HG03175 (cell line): ENCODE measurements around the gene ARHGAP32.

ENCODE experiments used
- ATAC-seq: cut with Tn5 transposase; IDR thresholded peaks from one replicate; pipeline ENCODE4 v1.9.1; 2021; ENCODE audit warnings: mild to moderate bottlenecking, moderate library complexity; ENCODE audit not compliant: unreplicated experiment

The ARHGAP32 gene

DNA sequence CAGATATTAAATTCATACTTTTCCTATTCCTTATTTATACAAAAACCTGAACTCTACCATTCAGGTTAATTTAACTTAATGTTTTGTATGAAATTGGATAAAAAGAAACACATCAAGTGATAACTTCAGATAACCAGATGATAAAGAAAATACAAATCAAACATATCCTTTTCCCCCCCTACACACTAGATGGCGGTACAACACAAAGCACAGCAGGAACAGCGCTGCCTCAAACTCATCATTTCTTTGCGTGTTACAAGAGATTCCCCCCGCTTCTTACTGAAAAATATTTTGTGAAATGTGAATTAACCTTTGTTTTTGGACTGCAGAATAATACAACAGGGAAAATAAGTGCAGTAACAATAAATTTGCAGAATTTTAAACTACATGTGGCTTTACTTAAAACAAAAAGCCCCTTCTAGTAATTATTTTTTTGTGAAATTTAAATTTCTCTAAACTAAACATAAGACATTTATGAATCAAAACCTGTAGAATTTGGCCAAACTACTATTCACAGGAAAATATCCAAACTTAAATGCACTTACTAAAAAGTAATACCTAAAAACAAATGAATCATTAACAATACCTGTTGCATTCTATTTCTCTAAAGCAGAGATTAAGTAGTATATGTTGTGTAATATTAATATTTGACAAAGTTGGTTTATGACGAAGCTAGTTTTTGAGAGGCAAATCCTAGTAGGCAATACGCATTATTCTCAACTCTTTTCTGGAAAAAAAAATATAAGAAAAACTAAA lies 74.4 kb downstream of the ARHGAP32 start:
- peak; percentile 82 for ATAC-seq

- ATAC-seq: no peak
These were observed 76.2 kb downstream of the ARHGAP32 start for GRCh38 chr11:129115652-129116586.

DNA sequence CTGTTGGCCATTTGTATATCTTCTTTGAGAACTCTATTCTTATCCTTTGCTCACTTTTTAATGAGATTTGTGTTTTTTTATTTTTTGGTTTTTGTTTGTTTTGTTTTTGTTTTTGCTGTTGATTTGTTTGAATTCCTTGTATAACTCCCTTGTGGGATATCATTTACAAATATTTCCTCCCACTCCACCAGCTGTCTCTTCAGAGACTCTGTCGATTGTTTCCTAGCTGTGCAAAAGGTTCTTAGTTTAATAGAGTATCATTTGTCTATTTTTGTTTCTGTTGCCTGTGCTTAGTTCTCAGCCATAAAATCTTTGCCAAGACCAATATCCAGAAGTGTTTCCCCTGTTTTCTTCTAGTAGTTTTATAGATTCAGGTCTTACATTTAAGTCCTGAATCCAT lies 82.4 kb downstream of the ARHGAP32 start:
- no peak for ATAC-seq

- ATAC-seq: no peak
These were observed 85.3 kb downstream of the ARHGAP32 start for GRCh38 chr11:129106788-129107187.

GRCh38 chr11:129102756-129103155 lies 89.4 kb downstream of the ARHGAP32 start:
- ATAC-seq: no peak

DNA sequence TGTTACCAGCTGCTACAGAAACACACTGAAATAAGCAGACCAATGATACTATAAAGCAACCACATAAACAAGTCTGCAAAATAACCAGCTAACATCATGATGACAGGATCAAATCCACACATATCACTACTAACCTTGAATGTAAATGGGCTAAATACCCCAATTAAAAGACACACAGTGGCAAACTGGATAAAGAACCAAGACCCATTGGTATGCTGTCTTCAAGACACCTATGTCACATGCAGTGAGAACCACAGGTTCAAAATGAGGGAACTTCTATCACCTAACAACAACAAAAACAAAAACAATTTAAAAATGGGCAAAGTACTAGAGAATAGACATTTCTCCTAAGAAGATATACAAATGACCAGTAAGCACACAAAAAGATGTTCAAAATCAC lies 89.9 kb downstream of the ARHGAP32 start:
- no peak for ATAC-seq

DNA sequence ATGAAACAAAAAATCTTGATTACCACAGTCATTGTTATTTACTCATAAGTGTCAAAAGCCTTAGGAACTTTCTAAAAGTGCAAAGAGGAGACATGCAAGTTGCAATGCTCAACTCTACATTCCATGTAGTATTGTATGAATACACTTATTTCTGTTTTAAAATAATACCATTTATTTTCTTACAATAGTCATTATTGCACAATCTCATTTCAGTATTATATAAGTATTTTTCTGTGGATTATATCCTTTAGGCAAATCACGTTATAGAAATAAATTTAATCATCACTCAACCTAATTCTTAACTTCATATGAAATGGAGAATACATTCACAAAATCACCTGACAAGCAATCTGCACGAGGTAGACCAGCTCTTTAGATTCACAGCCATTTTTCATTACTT lies 98.8 kb downstream of the ARHGAP32 start:
- no peak for ATAC-seq

DNA sequence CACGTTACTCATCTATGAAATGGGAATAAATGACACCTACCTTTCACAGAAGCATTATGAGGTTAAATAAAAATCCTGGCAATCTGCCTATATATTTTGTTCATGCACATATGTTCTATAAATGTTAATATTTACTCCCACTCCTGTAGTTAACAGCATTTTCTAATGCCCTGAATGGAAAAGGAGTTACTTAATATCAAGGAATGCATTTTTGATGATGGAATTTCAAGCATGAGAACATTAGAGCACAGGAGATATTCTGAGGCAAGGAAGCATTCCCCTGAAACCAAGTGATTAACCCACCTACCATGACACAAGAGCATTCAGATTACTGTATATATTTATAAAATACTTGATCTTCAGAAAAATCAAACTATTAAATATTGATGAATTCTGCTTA lies 102.1 kb downstream of the ARHGAP32 start:
- ATAC-seq: no peak

- no peak for ATAC-seq
These were observed 102.8 kb downstream of the ARHGAP32 start for GRCh38 chr11:129089279-129089678.

- no peak for ATAC-seq
These were observed 105.1 kb downstream of the ARHGAP32 start for GRCh38 chr11:129086976-129087375.

GRCh38 chr11:129077191-129077590 lies 114.9 kb downstream of the ARHGAP32 start:
- ATAC-seq: no peak

GRCh38 chr11:129075757-129076156 lies 116.4 kb downstream of the ARHGAP32 start:
- ATAC-seq: no peak

DNA sequence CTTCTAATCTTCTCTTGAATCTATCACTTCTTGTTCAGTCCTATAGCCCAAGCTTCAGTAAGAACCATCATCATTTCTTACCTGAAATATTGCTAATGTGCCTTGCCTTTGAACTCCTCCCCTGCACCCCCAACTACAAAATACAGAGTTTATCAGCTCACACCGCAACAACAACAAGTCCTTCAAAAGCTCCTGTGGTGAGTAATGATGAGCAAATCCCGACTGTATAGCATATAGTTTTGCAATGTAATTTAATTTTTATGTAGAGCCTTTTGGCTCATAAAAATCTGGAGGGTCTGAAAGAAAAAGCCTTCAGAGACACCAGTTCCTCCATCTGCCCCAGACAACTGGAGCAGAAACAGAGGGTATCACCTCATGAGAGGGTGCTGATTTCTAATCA lies 124.7 kb downstream of the ARHGAP32 start:
- no peak for ATAC-seq

DNA sequence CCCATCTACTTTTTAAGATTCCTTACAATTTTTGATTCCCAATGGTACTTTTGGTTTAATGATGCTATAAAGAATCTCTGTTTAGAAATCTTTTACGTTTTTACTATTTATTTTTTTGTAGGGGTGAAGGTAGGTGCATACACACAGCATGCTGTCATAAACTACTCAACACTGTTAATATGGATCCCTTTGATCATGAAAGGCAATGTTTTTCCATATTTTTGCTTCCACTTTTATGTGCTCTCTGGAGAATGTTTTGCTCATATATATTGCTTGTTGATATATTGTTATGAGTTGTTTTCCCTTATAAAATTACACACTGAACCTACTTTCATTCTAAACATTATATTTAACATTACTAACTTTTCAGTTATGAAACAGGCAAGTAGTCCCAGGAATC lies 125.9 kb downstream of the ARHGAP32 start:
- no peak for ATAC-seq

DNA sequence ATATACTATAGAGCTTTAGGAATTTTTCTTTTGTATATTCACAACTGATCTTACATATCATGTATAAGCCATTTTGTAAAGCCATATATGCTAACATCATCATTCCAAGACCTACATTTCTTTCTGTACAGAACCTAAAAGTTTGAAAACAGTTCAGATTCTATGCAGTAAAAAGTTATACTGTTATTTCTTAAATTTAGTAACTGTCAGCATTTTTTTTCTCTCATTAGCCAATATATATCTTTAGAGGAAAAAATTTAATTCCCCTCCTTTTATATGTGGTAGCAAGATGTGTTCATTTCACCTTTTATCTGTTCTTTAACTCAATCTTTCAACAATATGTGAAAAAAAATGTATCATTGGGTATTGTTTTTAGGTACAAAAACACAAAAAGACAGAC lies 129.0 kb downstream of the ARHGAP32 start:
- no peak for ATAC-seq

DNA sequence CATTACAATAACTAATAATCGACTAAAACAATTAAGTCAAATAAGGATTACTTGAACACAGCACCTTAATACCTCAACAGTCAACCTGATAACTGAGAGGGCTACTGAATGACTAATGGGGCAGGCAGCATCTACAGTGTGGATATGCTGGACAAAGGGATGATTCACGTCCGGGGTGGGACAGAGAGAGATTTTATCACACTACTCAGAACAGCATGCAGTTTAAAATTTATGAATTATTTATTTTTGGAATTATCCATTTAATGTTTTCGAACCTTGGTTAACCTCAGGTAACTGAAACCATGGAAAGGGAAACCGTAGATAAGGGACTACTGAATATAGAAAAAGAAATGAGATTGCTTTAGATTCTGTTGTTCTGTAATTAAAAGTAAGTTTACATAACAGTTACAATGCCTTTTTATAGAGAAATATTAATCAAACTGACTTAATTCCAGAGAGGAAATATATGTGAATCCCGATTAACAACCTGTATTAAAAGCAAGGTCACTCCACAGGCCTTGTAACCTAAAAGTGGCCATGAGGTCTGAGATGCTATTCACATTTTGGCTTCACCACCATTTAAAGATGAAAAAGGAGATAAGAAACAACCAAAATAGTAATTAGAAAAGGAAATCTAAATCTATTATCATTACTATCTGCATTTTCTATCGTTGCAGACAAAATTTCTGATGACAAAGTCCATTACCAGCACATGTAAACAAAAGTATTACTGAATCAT lies 130.5 kb downstream of the ARHGAP32 start:
- ATAC-seq: no peak

DNA sequence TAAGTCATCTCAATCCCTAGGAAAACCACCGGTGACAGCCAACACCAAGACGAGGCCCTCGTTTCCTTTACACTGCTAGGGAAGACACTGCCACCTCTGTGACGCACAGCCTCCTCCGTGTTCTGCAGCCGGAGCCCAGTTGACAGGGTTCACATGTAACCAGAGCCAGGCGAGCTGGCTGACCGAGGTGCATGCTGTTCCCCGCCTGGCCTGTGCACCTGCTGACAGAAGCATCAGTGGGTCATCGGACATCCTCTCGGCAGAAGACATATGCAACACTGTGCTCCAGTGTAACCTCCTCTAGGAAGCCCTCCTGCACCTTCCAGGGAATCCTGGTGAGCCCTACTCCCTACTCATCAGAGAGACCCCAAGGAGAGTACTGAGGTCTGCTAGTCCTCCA lies 135.2 kb downstream of the ARHGAP32 start:
- no peak for ATAC-seq

- ATAC-seq: no peak
These were observed 136.9 kb downstream of the ARHGAP32 start for GRCh38 chr11:129055196-129055595.

GRCh38 chr11:129048911-129049310 lies 143.2 kb downstream of the ARHGAP32 start:
- no peak for ATAC-seq

DNA sequence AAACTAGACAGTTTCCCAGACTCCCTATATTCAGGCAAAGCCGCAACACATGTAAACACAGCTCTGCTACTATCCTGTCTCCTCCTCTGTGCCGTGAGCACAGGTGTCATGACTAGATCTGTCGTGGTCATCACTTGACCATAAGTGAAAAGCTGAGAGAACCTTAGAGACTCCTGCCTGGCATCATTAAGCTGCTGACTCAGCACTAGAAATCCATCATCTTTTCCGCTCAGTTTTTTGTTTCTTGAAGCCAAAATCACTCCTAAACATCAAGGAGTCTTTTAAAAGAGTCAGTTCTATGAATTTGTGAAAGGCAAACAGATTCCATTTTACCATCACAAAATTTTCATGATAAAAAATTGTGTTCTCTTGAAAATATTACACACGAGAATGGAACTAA lies 147.0 kb downstream of the ARHGAP32 start:
- ATAC-seq: no peak

GRCh38 chr11:129042503-129042902 lies 149.6 kb downstream of the ARHGAP32 start:
- ATAC-seq: no peak
